Measurements from ENCODE around the gene ATF4. TPM values are rescaled to one million over a fixed set of nuclear protein-coding genes. Genes with fewer than 3 reads are reported as not detected.
A peak's percentile ranks its signal among the peaks of the same experiment; 100 is the strongest.

ATF4 gene, protein sequence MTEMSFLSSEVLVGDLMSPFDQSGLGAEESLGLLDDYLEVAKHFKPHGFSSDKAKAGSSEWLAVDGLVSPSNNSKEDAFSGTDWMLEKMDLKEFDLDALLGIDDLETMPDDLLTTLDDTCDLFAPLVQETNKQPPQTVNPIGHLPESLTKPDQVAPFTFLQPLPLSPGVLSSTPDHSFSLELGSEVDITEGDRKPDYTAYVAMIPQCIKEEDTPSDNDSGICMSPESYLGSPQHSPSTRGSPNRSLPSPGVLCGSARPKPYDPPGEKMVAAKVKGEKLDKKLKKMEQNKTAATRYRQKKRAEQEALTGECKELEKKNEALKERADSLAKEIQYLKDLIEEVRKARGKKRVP
- 177 TPM for total RNA-seq
- long read RNA-seq, transcript ATF4-201 (2 exons, 2,019 nt) = minor isoform, 17 of 50 reads
- long read RNA-seq, transcript ATF4-202 (3 exons, 1,419 nt) = major isoform, 29 of 50 reads
- long read RNA-seq, partial matches to known transcripts = 0 of 50 reads
- long read RNA-seq, other reads (novel, unspliced or antisense) = 4 of 50 reads

- DNase-seq (ENCODE audit: low spot score) = peak; percentile 94
- intact Hi-C loops (cut with DNase I) = loop anchor here (1.0 to 10.0 kb wide), 3 partner anchors 18 to 646 kb away; partner anchors contain the start of genes CBX6, MIEF1 and RPL3
These were observed at the start of gene ATF4 for GRCh38 chr22:39520226-39521105. ATF4 (plus strand) TSS chr22:39520562; CDS start chr22:39521446, 884 bp downstream.

GRCh38 chr22:39471381-39472141 lies 48.8 kb upstream of the ATF4 start:
- DNase-seq (ENCODE audit: low spot score) = no peak
- intact Hi-C loops (cut with DNase I) = no loop called here

- intact Hi-C loops (cut with DNase I) = no loop called here
- no peak for DNase-seq (ENCODE audit: low spot score)
These were observed 47.5 kb upstream of the ATF4 start for GRCh38 chr22:39472570-39473556.

DNA sequence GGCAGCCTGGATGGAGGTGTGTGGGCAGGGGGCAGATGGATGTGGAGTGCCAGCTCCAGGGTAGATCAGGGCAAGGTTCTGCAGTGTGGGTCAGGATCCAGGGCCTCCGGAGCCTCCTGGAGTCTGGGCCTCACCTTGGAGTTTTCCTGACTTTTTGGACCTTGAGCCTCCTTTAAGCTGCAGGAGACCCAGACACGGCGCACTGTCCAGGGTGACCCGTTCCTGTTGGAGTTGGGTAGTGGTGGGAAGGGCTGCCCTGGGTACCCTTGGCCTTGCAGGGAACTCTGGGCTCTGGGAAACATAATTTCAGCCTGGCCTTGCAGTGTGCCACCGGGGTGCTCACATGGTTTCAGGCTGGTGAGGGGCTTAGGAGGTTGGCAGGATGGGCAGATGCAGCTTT lies 46.5 kb upstream of the ATF4 start:
- DNase-seq (ENCODE audit: low spot score) = no peak
- intact Hi-C loops (cut with DNase I) = no loop called here

- intact Hi-C loops (cut with DNase I) = no loop called here
- no peak for DNase-seq (ENCODE audit: low spot score)
These were observed 45.8 kb upstream of the ATF4 start for GRCh38 chr22:39474351-39475111.

DNA sequence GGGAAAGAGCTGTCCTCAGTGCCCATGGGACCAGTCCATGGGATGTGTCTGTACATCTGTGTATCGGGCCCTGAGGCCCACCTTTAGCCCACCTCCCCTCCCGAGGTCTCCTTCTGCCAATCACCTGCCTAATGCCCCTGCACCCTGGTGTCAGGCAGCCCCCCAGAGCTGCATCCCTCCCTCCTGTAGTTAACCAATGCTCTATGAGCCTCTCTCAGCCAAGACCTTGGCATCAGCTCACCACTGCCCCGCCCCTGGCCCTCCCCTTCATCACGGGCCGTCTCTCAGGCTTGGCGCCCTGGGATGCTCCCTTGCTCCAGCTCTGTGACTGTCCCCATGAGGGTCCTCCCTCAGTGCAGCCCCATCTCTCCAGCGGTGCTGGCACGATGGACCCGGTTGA lies 45.0 kb upstream of the ATF4 start:
- DNase-seq (ENCODE audit: low spot score) = no peak
- intact Hi-C loops (cut with DNase I) = no loop called here

DNA sequence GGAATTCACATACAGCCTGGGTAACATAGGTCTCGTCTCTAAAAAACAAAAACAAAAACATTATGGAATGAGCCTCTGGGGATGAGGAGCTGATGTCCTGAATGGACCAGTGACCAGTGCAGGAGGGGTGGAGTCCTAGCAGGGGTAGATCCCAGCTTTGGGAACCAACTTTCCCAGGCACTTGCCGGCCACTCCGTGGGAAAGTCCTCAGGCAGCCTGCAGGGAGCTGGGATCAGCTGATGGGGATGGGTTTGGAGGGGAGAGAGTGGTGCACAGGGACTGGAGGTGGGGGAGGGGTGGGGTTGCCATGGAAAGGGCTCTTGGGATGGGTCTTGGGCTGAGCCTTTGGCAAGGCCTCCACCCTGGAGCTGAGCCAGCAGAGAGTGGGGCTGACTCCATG lies 44.5 kb upstream of the ATF4 start:
- no peak for DNase-seq (ENCODE audit: low spot score)
- intact Hi-C loops (cut with DNase I) = no loop called here

GRCh38 chr22:39476664-39477063 lies 43.7 kb upstream of the ATF4 start:
- intact Hi-C loops (cut with DNase I) = no loop called here
- no peak for DNase-seq (ENCODE audit: low spot score)

DNA sequence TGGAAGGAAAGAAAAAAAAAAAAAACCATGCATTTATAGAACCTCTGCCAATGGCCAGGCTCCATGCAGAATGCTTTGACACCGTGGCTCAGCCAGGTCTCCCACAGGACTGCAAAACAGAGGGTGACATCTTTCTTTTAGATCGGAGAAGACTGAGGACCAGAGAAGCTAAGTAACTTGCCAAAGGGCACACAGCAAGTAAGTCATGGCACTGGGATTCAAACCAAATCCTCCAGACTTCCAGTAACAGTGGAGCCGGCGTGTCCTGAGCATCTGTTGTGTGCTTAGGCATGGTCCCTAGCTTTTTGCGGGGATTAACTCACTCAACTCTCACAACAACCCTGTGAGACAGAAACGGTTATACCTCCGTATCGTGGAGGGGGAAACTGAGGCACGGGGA lies 42.8 kb upstream of the ATF4 start:
- intact Hi-C loops (cut with DNase I) = no loop called here

GRCh38 chr22:39478441-39478850 lies 41.9 kb upstream of the ATF4 start:
- intact Hi-C loops (cut with DNase I) = no loop called here
- DNase-seq (ENCODE audit: low spot score) = no peak

More for the DNA sequence above, 42.8 kb upstream of the ATF4 start:
- no peak for DNase-seq (ENCODE audit: low spot score)

DNA sequence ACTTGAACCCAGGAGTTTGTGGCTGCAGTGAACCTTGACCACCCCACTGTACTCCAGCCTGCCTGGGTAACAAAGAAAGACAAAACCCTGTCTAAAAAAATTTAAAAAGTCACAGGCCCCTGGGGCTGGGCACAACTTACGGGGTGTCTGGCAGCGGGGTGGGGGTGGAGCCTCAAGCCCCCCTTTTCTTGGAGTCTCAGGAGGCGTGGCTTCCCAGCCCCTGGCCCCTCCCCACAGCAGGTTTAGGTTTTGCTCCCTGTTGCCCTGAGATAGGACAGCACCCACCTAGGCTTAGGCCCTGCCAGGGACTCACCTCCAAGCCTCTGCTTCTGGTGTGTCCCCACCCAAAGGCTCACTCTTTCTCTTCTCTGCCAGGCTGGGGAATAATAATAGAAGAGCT lies 41.1 kb upstream of the ATF4 start:
- intact Hi-C loops (cut with DNase I) = no loop called here
- DNase-seq (ENCODE audit: low spot score) = no peak

- DNase-seq (ENCODE audit: low spot score) = no peak
- intact Hi-C loops (cut with DNase I) = no loop called here
These were observed 39.8 kb upstream of the ATF4 start for GRCh38 chr22:39480557-39480956.

- intact Hi-C loops (cut with DNase I) = no loop called here
- no peak for DNase-seq (ENCODE audit: low spot score)
These were observed 39.3 kb upstream of the ATF4 start for GRCh38 chr22:39481054-39481453.

GRCh38 chr22:39481595-39481994 lies 38.8 kb upstream of the ATF4 start:
- no peak for DNase-seq (ENCODE audit: low spot score)
- intact Hi-C loops (cut with DNase I) = no loop called here

- DNase-seq (ENCODE audit: low spot score) = no peak
- intact Hi-C loops (cut with DNase I) = no loop called here
These were observed 37.6 kb upstream of the ATF4 start for GRCh38 chr22:39482768-39483167.

GRCh38 chr22:39486951-39487825 lies 33.2 kb upstream of the ATF4 start:
- no peak for DNase-seq (ENCODE audit: low spot score)
- intact Hi-C loops (cut with DNase I) = no loop called here
